ENCODE results near the gene DDX24. TPM values are rescaled to one million over a fixed set of nuclear protein-coding genes. Genes with fewer than 3 reads are reported as not detected.

Gene DDX24
- total RNA-seq, 1 experiment from 2014 or later: 174 TPM

- no peak for TF ChIP-seq TEAD4 (CRISPR knock-in tag; IDR thresholded peaks at IDR 0.05)
- no peak for TF ChIP-seq TP53 (CRISPR knock-in tag; IDR thresholded peaks at IDR 0.05)
- TF ChIP-seq PRRX2 (CRISPR knock-in tag; IDR thresholded peaks at IDR 0.05): no peak
- no peak for TF ChIP-seq GABPB1 (CRISPR knock-in tag; IDR thresholded peaks at IDR 0.05)
Measured at GRCh38 chr14:94024549-94024948, 56.5 kb downstream of the DDX24 start (continued).

GRCh38 chr14:94022532-94023411 is 58.2 kb downstream of the DDX24 start:
- POLR2A ChIA-PET: no interaction called here
- ATAC-seq: no peak
- H3K9me3 Mint-ChIP-seq: no peaks in the 10 kb centered on the region

GRCh38 chr14:94021416-94022157 is 59.4 kb downstream of the DDX24 start:
- no peak for DNase-seq (ENCODE audit: low spot score)
- CTCF ChIA-PET: interaction anchor here (1.3 to 3.7 kb wide), 5 partner anchors 15 to 115 kb away, joined by 3 to 22 read pairs (median 9); no protein-coding TSS in a partner anchor
- no peaks in the 10 kb centered on the region for H3K27me3 Mint-ChIP-seq (ENCODE audit: low read depth)
- ATAC-seq: no peak
- POLR2A ChIA-PET: no interaction called here
- H3K4me3 Mint-ChIP-seq: no peak overlapping the region
- no peaks in the 10 kb centered on the region for H3K9me3 Mint-ChIP-seq
- no peaks in the 10 kb centered on the region for H3K36me3 Mint-ChIP-seq
- TF ChIP-seq SMAD4 (CRISPR knock-in tag; IDR thresholded peaks at IDR 0.05) (no peak), SOX15 (CRISPR knock-in tag; IDR thresholded peaks at IDR 0.05) (no peak), ZNF512 (CRISPR knock-in tag; IDR thresholded peaks at IDR 0.05; ENCODE audit: borderline replicate concordance) (no peak), USF2 (CRISPR knock-in tag; IDR thresholded peaks at IDR 0.05) (no peak), NR3C1 (CRISPR knock-in tag; conservative IDR thresholded peaks at IDR 0.05; ENCODE audit: low read depth) (no peak), CREM (CRISPR knock-in tag; IDR thresholded peaks at IDR 0.05) (no peak), FOXP1 (CRISPR knock-in tag; IDR thresholded peaks at IDR 0.05; ENCODE audit: borderline replicate concordance) (no peak), ZNF532 (CRISPR knock-in tag; IDR thresholded peaks at IDR 0.05; ENCODE audit: borderline replicate concordance) (no peak), USF1 (CRISPR knock-in tag; IDR thresholded peaks at IDR 0.05) (no peak)
- no peak overlapping the region for H3K27ac Mint-ChIP-seq
- peaks cover 35% of the 10 kb centered on the region for H3K4me1 Mint-ChIP-seq

More at GRCh38 chr14:94022532-94023411, 58.2 kb downstream of the DDX24 start:
- no peaks in the 10 kb centered on the region for H3K27me3 Mint-ChIP-seq (ENCODE audit: low read depth)
- CTCF ChIA-PET: interaction anchor here (1.3 to 3.7 kb wide), 4 partner anchors 14 to 114 kb away, joined by 3 to 22 read pairs (median 6); no protein-coding TSS in a partner anchor
- DNase-seq (ENCODE audit: low spot score): no peak
- H3K4me3 Mint-ChIP-seq: no peak overlapping the region
- H3K4me1 Mint-ChIP-seq: peaks cover 35% of the 10 kb centered on the region
- H3K36me3 Mint-ChIP-seq: no peaks in the 10 kb centered on the region
- TF ChIP-seq GABPB1 (CRISPR knock-in tag; IDR thresholded peaks at IDR 0.05) (0 out of 2 replicates have a peak, but pooled peaks have one; percentile 64), E2F5 (CRISPR knock-in tag; IDR thresholded peaks at IDR 0.05) (no peak), ZNF317 (CRISPR knock-in tag; IDR thresholded peaks at IDR 0.05; ENCODE audit: borderline replicate concordance, low read depth) (no peak)
- H3K27ac Mint-ChIP-seq: no peak overlapping the region

Data from WTC11 (cell line).